GM12878 (cell line): ENCODE results near the gene FIBCD1. TPM values are rescaled to one million over a fixed set of nuclear protein-coding genes. Genes with fewer than 3 reads are reported as not detected.

Experiments used
- ATF7 ChIP-seq: fragments of 450-650 bp; IDR thresholded peaks from 2 replicates; pipeline ENCODE4 v1.6.1; 2016; ENCODE audit warnings: low read depth, mild to moderate bottlenecking
- BACH1 ChIP-seq: fragments of 450-650 bp; IDR thresholded peaks from 2 replicates; pipeline ENCODE4 v1.6.1; 2017; ENCODE audit warnings: mild to moderate bottlenecking, borderline replicate concordance
- BHLHE40 ChIP-seq, 2 experiments: fragments of 450-650 bp in 1 of 2; IDR thresholded peaks; 2 replicates each; pipeline ENCODE4 v1.6.1; 2011 to 2017; ENCODE audit warnings: low read depth in 2 of 2, borderline replicate concordance in 1 of 2, improper control_type of control experiment in 1 of 2, low read length in 1 of 2, mild to moderate bottlenecking in 1 of 2
- CHD2 ChIP-seq: IDR thresholded peaks from 2 replicates; pipeline ENCODE4 v1.6.1; 2011; ENCODE audit warnings: low read depth, low read length, improper control_type of control experiment, borderline replicate concordance
- DPF2 ChIP-seq: fragments of 450-650 bp; IDR thresholded peaks from 2 replicates; pipeline ENCODE4 v1.6.1; 2017; ENCODE audit warnings: mild to moderate bottlenecking
- EED ChIP-seq: sonication (generic); IDR thresholded peaks from 2 replicates; pipeline ENCODE4 v1.6.1; 2016; ENCODE audit warnings: antibody characterized with exemption, low read depth
- EP300 ChIP-seq, 2 experiments: fragments of 150-350 bp in 1 of 2; IDR thresholded peaks; 2 replicates each; pipeline ENCODE4 v1.6.1; 2011 to 2012; ENCODE audit warnings: low read depth in 2 of 2, low read length in 2 of 2, borderline replicate concordance in 1 of 2, improper control_type of control experiment in 1 of 2, inconsistent platforms in 1 of 2; ENCODE audit not compliant: control insufficient read depth in 1 of 2
- IKZF1 ChIP-seq: fragments of 450-650 bp; conservative IDR thresholded peaks from 2 replicates; pipeline ENCODE4 v1.6.1; 2017; ENCODE audit warnings: antibody characterized with exemption, mild to moderate bottlenecking
- IKZF2 ChIP-seq, 2 experiments: fragments of 450-650 bp; IDR thresholded peaks; 2 replicates each; pipeline ENCODE4 v1.6.1; 2017; ENCODE audit warnings: mild to moderate bottlenecking in 2 of 2, moderate library complexity in 2 of 2
- KAT2A ChIP-seq: conservative IDR thresholded peaks from 2 replicates; pipeline ENCODE4 v1.6.1; 2011; ENCODE audit warnings: low read depth, low read length; ENCODE audit not compliant: control insufficient read depth
- NBN ChIP-seq: fragments of 450-650 bp; IDR thresholded peaks from 2 replicates; pipeline ENCODE4 v1.6.1; 2016
- NFXL1 ChIP-seq: fragments of 450-650 bp; IDR thresholded peaks from 2 replicates; pipeline ENCODE4 v1.6.1; 2017; ENCODE audit warnings: antibody characterized with exemption, mild to moderate bottlenecking, borderline replicate concordance
- NR2F1 ChIP-seq: fragments of 450-650 bp; conservative IDR thresholded peaks from 2 replicates; pipeline ENCODE4 v1.6.1; 2017; ENCODE audit warnings: mild to moderate bottlenecking
- PKNOX1 ChIP-seq: fragments of 450-650 bp; IDR thresholded peaks from 2 replicates; pipeline ENCODE4 v1.6.1; 2016; ENCODE audit warnings: mild to moderate bottlenecking
- RAD51 ChIP-seq: fragments of 450-650 bp; IDR thresholded peaks from 2 replicates; pipeline ENCODE4 v1.6.1; 2016; ENCODE audit warnings: moderate library complexity, mild to moderate bottlenecking, inconsistent platforms
- RELB ChIP-seq: fragments of 450-650 bp; IDR thresholded peaks from 2 replicates; pipeline ENCODE4 v1.6.1; 2017; ENCODE audit warnings: low read depth, mild to moderate bottlenecking, moderate library complexity
- RUNX3 ChIP-seq: IDR thresholded peaks from 2 replicates; pipeline ENCODE4 v1.6.1; 2012; ENCODE audit warnings: low read length, inconsistent platforms
- SKIL ChIP-seq: fragments of 450-650 bp; IDR thresholded peaks from 2 replicates; pipeline ENCODE4 v1.6.1; 2017; ENCODE audit warnings: mild to moderate bottlenecking, low read depth, inconsistent platforms; ENCODE audit not compliant: poor library complexity, severe bottlenecking
- SPI1 ChIP-seq: IDR thresholded peaks from 2 replicates; pipeline ENCODE4 v1.6.1; 2011; ENCODE audit warnings: low read depth, mild to moderate bottlenecking, low read length, moderate library complexity, borderline replicate concordance; ENCODE audit not compliant: insufficient read depth
- ZNF384 ChIP-seq: IDR thresholded peaks from 2 replicates; pipeline ENCODE4 v1.6.1; 2012; ENCODE audit warnings: low read depth, mild to moderate bottlenecking, low read length, improper control_type of control experiment, borderline replicate concordance
- ZSCAN29 ChIP-seq: fragments of 450-650 bp; IDR thresholded peaks from 2 replicates; pipeline ENCODE4 v1.6.1; 2017; ENCODE audit warnings: mild to moderate bottlenecking, moderate library complexity
- polyA plus RNA-seq, 11 experiments: library from polyadenylated mRNA; depleted of rRNA in 4 of 11; unstranded in 6 of 11; stranded (reverse) in 5 of 11; fragments of >200 nt; fragmentation: Nextera tagmentation in 4 of 11; fragmentation: Illumina TruSeq in 1 of 11; extraction: Ambion mirVana in 4 of 11; extraction: Trizol in 1 of 11; gene quantifications; 1 replicate in 1 of 11; 2 replicates in 10 of 11; pipeline versions ENCODE4 v1.2.1 to v1.2.3, GENCODE V29; 2011 to 2016; ENCODE audit warnings: inconsistent platforms in 2 of 11, missing spikeins in 2 of 11, low read depth in 1 of 11
- total RNA-seq, 4 experiments: library from RNA; depleted of rRNA in 3 of 4; stranded (reverse); fragments of >200 nt in 3 of 4; fragmentation: Illumina TruSeq in 1 of 4; extraction: Trizol in 1 of 4; gene quantifications; 2 replicates each; pipeline versions ENCODE4 v1.2.1 to v1.2.3, GENCODE V29; 2013 to 2021

The FIBCD1 gene
- total and polyA plus RNA-seq, 10 of the 15 experiments (the other 5 are each of a cell fraction or from before 2014, with no cell fraction given) = 0.04 to 0.95 (median 0.25) TPM; not detected in 6

GRCh38 chr9:130931508-130932254 is 7.4 kb downstream of the FIBCD1 start (continued):
- peak; percentile 26; the same call in 1 of the 2 replicates for TF ChIP-seq BACH1
- TF ChIP-seq PKNOX1 = peak; percentile 37; the same call in 1 of the 2 replicates
- TF ChIP-seq BHLHE40 (IDR thresholded peaks at IDR 0.05; ENCODE audit: borderline replicate concordance in 1 of 2, low read depth in 2 of 2, low read length in 1 of 2) = peak; percentile 81 to 93
- peak; percentile 55; the same call in 1 of the 2 replicates for TF ChIP-seq ZNF384
- peak in 1 of 2 experiments; percentile 50; a peak in 1 of 4 replicates for TF ChIP-seq EP300 (IDR thresholded peaks at IDR 0.05; ENCODE audit: borderline replicate concordance in 1 of 2, control insufficient read depth in 1 of 2, low read depth in 2 of 2, low read length in 2 of 2)
- TF ChIP-seq NR2F1 = peak; percentile 39
- peak; percentile 46; the same call in 1 of the 2 replicates for TF ChIP-seq ATF7
- peak; percentile 51 for TF ChIP-seq SKIL
- peak; percentile 74 for TF ChIP-seq IKZF1
- 0 out of 2 replicates have a peak, but pooled peaks have one; percentile 41 for TF ChIP-seq RELB
- peak; percentile 91; the same call in 1 of the 2 replicates for TF ChIP-seq NBN
- TF ChIP-seq DPF2 = peak; percentile 87
- peak; percentile 69; the same call in 1 of the 2 replicates for TF ChIP-seq EED
- TF ChIP-seq RAD51 = peak; percentile 20; the same call in 1 of the 2 replicates
- TF ChIP-seq ZSCAN29 = no peak
- no peak for TF ChIP-seq CHD2
- TF ChIP-seq RUNX3 = peak; percentile 81
- TF ChIP-seq KAT2A = no peak
- TF ChIP-seq NFXL1 = peak; percentile 88
- peak; percentile 77 to 81 for TF ChIP-seq IKZF2 (IDR thresholded peaks at IDR 0.05)
- peak; percentile 93 for TF ChIP-seq SPI1
